ENCODE results near the gene ERVMER34-1.
A peak's percentile ranks its signal among the peaks of the same experiment; 100 is the strongest.

ERVMER34-1 gene

DNA sequence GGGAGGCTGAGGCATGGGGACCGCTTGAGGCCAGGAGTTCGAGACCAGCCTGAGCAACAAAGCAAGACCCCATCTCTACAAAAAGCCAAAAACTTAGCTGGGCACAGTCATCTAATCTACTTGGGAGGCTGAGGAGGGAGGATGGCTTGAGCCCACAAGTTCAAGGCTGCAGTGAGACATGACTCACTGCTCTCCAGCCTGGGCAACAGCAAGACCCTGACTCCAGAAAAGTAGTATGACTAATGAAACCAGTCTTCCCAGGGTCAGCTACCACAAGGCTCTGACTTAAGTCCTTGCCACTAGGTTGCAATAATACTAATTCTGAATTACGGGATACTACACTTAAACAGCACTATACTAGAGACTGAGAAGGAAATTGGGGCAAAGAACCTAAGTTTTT, 33.1 kb downstream of the ERVMER34-1 start:
- no peak for DNase-seq

DNA sequence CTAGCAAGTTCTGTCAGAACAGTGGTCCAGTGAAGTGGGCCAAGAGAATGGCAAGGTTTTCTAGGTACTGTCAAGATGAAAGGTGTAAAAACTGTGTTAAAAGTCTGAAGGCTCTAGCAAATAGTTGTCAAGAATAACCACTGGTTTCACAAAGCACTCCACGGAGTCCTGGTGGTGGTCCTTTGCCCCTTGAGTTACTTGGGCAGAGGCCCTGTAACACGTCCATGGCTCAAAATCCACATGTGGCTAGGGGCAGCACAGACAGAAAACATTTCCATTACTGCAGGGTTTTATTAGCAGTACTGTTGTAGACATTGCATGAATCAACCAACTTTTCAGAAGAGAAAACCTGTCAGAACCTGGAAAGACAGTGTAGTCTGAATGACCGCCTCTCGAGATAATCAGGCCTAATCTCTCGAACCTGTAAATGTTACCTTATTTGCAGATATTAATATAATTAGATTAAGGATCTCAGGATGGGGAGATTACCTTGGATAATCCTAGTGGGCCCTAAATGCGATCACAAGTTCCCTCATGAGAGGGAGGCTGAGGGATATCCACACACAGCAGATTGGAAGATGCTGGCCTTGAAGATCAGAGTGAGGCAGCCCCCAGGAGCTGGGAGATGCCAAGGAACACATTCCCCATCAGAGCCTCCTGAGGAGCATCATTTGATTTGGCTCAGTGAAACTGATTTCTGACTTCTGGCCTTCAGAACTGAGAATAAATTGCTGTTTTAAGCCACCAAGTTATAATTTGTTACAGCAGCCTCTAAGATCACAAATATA, 34.7 kb downstream of the ERVMER34-1 start:
- DNase-seq: no peak

DNA sequence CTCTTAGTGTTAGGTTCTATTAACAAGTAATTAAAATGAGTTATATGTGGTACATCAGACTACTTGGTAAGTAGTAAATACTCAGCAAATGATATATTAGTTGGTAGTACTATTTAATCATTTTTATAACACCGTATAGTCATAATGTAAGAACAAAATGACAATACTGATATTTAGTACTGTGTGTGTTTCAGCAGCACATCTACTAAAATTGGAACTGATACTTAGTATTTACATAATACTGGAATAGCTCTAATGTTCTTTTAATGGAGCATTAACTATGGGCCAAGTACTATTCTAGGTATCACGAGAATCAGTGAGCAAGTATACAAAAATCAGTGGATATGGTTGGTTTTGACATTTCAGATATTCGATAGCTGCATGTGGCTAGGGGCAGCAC, 35.3 kb downstream of the ERVMER34-1 start:
- no peak for DNase-seq

DNA sequence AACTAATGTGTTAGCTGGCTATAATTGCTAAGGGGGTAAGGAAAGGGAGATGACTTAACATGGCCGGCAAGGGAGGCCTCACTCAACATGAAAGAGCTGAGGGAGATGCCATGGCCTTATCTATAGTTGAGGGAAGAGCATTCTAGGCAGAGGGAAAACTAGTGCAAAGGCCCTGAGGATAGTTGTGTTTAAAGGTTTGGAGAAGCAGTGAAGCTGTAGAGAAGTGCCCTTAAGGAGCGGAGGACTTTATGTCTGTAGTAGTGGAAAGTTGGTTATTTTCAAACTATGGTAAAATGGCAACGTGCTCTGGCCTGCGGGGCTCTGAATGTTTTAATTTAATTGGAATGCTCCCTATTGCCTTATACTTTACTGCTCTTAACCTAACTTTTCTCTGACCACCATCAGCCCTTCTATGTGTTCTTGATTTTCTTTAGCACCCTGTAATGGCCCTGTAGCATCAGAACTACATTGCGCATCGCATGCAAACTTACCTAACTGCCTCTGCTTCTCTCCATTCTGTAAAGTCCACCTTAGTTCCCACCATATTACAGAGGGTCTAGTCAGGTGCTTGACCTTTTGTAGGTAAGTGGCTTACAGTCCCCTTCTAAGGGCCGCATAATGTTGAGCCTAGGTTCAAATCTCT, 35.8 kb downstream of the ERVMER34-1 start:
- DNase-seq: no peak

DNA sequence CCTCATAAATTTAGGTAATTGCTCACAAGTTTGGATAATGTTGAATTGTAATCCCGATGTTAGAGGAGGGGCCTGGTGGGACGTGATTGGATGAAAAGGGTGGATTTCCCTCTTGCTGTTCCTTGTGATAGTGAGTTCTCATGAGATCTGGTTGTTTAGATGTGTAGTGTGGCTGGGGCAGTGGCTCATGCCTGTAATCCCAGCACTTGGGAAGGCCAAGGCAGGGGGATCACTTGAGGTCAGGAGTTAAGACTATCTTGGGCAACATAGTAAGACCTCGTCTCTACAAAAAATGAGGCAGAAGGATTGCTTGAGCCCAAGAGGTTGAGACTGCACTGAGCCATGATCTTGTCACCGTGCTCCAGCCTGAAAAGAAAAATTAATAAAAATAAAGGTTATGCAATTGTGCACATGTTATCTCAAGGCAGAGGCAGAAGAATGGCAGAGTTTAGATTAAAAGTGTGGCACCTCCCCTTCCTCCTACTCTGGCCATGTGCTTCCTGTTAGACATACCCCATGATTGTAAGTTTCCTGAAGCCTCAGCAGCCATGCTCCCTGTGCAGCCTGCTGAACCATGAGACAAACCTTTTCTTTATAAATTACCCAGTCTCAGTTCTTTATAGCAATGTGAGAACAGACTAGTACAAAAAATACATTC, 36.5 kb downstream of the ERVMER34-1 start:
- DNase-seq: no peak

DNA sequence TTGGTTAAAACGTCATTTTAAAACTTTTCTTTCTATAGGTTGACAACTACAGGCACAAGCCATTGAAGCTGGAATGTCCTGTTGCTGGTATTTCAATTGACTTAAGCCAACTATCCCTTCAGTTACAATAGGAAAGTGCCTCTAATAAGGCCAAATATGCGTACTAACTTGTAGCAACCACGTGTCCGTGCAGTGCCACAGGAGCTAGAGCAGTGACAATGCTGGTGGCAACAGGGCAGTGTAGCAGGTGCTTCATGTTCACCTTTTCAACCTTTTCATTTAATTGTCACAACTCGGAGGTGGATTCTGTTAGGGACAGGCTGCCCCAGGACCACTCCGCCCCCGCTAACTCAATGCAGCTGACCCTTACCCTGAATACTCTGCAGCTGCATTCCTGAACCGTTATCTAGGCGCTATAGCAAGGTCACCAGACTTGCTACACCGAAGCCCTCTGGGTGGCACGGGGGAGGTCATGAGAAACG, 37.7 kb downstream of the ERVMER34-1 start:
- no peak for DNase-seq

DNA sequence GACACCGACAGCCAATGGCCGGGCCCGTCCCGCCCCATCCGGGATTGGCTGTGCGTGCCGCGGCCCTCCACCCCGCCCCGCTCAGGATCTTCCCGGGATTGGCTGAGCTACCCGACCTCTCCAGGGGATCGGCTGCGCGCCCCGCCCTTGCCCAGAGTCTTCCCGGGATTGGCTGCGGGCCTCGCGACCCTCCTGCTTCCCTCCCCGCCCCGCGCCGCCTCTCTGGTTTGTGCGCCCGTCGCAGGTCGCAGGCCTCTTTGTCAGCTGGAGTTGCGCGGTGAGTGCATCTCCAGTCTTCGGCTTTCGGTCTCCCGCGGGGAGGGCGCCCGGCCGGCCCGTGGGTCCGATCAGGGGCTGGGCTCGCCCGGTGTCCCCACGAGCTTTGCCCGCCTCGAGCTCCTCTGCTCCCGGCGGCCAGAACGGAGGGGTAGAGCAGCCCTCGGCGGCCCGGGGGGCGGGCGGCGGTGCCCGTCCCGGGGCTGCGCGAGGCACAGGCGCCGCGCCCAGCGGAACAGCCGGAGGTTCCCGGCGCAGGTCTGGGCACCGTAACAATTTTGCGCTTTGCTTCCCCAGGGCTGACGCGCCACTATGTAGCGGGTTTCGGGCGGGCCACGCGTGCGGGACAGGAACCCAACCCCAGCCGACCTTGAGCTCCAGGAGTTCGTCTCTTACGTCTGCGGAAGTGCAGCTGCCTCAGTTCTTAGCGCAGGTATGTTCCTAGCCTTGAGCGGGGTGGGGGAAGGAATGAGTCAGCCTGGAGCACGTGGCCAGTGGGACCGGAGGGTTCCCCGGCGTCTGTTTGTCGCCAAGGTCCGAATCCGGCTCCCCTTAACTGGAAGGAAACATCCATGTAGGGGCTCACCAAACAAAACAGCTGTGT, 38.7 kb downstream of the ERVMER34-1 start:
- peak; percentile 87 for DNase-seq

DNA sequence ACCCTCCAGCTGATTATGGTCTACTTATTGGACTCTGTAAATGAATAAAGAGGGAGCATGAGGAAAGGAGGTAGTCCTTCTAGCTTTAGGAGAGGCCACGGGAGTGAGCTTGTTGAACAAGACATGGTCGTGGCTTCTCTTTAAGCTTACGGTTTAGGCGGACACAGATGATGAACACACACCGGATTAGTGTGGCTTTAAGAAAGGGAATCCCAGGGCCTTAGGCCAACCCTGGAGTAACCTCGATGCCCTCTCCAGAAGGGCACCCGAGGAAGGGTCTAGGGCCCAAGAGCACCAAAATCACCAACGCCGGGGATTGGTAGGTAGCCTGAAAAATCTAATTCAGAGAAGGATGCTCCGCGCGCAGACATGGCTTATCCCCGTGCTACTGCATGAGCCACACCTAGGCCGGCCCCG, 39.4 kb downstream of the ERVMER34-1 start:
- no peak for DNase-seq

DNA sequence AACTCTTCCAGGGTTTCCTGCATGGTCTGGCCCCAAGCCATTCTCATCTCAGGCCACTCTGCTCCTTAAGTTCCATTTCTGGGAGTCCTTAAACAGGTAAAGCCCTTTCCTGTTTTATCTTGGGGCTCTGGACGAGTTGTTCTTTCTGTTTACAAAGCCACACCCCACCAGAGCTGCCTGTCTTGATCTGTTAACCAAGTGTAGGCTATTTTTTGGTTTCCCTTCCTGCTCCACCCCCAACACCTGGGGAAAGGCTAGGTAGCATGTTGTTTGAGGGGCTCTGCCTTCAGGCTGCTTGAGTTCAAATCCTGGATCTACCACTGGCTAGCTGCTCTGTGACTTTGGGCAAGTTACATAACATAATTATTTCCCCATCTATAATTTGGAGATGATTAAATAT, 40.0 kb downstream of the ERVMER34-1 start:
- no peak for DNase-seq

DNA sequence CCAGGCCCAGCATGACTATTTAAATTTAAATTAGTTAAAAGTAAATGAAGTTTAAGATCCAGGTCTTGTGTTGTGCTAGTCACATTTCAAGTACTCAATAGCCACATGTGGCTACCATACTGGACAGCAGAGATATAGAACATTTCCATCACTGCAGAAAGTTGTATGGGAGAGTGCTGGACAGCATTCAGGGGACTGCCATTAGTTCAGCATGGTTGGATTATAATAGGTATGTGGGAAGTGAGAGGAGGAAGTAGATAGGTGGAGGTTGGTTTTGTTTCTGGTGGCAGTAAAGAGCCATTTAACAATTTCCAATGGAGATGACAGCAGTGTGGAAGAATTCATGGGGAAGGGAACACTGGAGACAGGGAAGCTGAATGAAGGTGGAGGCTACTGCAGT, 42.1 kb downstream of the ERVMER34-1 start:
- DNase-seq: no peak

DNA sequence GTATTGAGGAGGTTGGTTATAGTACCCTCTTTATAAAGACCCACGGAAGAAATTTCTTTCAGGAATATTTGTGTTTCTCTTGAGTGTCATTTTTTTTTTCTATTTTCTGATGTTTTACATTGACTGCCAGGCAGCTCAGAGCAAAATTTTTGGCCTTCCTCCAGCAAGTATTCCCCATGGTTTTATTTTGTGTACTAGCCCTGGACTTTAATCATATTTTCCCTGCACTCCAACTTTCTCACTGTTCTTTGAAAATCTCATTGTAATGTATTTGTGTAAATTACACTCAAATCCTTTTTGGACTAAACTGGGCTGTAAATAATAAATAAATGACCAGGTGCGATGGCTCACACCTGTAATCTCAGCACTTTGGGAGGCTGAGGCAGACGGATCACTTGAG, 46.6 kb downstream of the ERVMER34-1 start:
- DNase-seq: no peak

DNA sequence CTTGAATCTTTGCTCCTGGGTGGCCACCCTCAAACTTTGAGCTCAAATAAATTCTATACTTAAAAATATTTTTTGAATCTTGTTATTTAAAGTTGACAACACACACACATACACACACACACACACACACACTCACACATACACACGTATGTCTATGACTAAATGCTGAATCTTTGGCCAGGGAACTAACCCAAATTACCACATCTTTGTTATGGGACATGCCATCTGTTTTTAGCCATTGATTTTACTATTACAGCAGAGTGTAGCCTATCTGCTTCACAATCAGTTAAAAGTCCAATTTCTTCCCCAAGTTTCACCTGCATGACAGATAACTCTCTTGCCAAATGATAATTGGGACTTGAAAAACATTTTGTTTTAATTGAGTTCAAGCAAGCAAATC, 47.1 kb downstream of the ERVMER34-1 start:
- peak; percentile 27 for DNase-seq

DNA sequence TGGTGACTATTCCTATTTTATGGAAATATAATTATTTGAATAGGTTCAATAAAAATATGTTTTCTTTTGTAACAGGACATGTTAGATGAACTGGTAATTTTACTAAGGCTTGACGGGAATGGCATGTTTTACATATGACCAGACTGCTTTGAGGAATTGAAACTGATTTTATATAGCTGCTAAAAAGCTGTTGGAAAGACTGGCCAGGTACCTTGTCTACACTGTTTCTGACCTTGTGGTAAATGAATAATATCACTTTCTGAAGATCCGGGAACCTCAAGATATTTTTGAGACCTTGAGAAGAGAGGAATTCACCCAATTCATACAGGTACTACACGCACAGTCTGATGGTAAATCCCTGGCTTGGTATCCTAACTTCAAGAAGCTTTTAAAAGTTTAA, 50.0 kb downstream of the ERVMER34-1 start:
- DNase-seq: no peak

DNA sequence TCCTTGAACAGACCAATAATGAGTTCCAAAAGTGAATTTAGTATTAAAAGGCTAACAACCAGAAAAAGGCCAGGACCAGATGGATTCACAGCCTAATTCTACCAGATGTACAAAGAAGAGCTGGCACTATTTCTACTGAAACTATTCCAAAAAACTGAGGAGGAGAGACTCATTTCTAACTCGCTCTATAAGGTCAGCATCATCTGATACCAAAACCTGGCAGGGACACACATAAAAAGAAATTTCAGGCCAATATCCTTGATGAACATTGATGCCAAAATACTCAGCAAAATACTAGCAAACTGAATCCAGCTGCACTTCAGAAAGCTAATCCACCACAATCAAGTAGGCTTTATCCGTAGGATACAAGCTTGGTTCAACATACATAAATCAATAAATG, 56.3 kb downstream of the ERVMER34-1 start:
- no peak for DNase-seq

DNA sequence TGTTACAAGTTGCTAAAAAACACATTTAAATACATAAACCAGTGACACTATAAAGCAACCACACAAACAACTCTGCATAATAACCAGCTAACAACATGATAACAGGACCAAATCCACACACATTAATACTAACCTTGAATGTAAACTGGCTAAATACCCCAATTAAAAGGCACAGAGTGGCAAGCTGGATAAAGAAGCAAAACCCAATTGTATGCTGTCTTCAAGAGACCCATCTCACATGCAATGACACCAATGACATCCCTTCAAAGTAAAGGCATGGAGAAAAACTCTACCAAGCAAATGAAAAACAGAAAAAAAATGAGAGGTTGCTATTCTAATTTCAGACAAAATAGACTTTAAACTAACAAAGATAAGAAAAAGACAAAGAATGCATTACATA, 57.7 kb downstream of the ERVMER34-1 start:
- DNase-seq: no peak
